GM19351 (cell line): ENCODE results near the gene DUS1L.

ENCODE experiments used
- ATAC-seq: cut with Tn5 transposase; IDR thresholded peaks from one replicate; pipeline ENCODE4 v1.9.1; 2021; ENCODE audit warnings: mild to moderate bottlenecking, moderate library complexity; ENCODE audit not compliant: unreplicated experiment

The DUS1L gene

DNA sequence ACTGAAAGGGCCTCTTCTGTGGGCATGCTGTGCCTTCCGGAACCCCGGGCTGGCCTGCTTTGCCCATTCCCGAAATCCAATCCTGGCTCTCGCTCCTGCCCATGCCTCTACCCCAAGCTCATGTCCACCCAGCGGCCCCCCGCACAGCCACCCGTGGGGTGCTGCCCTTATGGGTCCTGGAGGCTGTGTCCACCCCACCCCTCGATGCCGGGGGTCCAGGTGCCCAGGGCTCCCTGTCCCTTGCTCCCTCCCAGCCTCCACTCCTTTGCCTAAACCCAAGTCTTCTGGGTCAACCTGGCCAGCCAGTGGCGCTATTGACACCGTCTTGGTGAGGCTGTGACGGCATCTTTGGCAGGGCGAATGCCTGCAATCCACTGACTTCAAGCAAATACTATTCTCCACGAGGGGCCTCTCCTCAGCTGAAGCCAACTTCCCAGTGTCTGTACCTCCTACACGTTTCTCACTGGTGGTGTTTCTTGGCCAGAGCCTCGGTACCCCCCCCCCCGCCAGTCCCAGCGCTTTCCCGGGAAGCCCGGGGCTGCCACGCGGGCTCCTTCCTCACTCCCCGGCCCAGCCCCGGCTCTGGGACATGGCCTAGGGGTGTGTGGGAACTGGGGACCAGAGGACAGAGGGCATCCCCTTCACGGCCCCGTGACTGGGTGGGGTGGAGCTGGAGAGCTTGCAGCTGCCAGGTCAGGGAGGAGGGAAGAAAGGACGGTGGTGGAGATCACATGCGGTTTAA, 12.2 kb upstream of the DUS1L start:
- no peak for ATAC-seq

DNA sequence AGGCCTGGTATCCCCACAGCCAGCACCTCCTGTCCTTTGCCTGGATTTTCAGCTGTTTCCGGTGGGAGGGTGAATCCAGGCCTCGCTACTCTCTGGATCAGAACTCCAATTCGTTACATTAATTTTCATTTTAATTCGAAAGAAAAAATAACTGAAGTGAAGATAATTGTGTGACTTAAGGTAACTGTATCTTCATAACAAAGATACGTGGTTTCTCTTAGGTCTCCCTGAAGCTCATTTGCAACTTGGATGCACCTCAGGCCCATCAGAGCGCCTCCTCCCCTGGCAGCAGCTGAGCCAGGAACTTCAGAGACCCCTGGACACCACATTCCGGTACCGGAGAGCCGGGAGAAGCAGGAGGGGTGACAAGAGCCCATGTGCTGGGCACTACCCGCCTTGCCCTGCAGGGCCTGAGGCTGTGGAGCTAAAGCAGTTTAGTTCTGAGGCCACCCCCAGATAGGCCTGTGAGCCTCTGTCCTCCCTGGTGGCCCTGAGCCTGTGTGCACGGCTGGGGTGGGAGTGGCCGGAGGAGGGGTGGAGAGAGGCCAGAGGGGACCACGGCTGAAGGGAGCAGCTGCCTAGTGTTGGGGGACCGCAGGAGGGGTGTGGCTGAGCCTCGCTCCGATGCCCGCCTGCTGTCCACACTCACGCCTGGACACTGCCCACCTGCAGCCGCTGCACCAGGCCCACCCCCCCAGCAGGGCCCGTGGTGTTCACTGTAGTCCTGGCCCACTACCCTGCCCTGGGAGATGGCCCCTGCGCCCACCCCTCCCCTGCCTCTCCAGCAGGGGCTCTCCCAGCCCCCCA, 11.4 kb upstream of the DUS1L start:
- ATAC-seq = no peak

GRCh38 chr17:82076018-82076784, 10.6 kb upstream of the DUS1L start:
- no peak for ATAC-seq

GRCh38 chr17:82073446-82073845, 7.8 kb upstream of the DUS1L start:
- ATAC-seq = no peak

DNA sequence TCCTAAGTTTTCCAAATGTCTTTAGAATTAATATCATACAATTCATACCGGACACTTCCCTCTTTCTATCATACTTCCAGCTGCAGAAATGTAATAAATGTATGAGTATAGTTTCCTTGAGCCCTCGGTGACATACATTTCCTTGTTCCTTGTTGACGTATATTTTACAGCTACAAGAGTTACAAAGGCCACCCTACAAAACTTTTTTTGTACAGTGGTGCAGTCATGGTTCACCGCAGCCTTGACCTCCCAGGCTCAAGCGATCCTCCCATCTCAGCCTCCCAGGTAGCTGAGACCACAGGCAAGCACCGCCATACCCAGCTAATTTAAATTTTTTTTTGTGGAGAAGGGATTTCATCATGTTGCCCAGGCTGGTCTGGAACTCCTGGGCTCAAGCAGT, 7.2 kb upstream of the DUS1L start:
- no peak for ATAC-seq

- ATAC-seq = no peak
Measured at GRCh38 chr17:82070611-82071010, 5.0 kb upstream of the DUS1L start.

DNA sequence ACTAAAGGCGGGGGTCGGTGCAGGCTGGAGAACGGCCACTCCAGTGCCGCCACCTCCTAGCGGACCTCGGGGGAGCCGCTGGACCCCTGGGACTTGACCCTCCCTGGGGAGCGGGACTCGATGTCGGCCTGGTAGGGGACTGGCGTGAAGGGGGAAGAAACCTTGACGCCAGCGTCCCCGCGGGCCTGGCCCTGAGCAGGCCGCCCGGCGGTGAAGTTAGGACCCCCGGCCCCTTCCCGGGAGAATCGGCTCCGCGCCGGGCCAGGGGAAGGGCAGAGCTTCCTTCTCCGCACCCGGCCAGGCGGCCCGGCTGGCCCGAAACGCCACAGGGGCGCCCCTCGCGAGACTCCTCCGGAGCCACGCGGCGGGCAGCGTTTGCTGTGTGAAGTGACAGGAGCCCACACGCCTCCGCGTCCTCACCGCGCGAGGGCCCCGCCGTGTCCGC, 389 bp downstream of the DUS1L start:
- peak; percentile 28 for ATAC-seq

GRCh38 chr17:82064433-82065192, 991 bp downstream of the DUS1L start:
- ATAC-seq = no peak

GRCh38 chr17:82063424-82064415, 1.9 kb downstream of the DUS1L start:
- ATAC-seq = no peak

- no peak for ATAC-seq
Measured at GRCh38 chr17:82062984-82063368, 2.6 kb downstream of the DUS1L start.

DNA sequence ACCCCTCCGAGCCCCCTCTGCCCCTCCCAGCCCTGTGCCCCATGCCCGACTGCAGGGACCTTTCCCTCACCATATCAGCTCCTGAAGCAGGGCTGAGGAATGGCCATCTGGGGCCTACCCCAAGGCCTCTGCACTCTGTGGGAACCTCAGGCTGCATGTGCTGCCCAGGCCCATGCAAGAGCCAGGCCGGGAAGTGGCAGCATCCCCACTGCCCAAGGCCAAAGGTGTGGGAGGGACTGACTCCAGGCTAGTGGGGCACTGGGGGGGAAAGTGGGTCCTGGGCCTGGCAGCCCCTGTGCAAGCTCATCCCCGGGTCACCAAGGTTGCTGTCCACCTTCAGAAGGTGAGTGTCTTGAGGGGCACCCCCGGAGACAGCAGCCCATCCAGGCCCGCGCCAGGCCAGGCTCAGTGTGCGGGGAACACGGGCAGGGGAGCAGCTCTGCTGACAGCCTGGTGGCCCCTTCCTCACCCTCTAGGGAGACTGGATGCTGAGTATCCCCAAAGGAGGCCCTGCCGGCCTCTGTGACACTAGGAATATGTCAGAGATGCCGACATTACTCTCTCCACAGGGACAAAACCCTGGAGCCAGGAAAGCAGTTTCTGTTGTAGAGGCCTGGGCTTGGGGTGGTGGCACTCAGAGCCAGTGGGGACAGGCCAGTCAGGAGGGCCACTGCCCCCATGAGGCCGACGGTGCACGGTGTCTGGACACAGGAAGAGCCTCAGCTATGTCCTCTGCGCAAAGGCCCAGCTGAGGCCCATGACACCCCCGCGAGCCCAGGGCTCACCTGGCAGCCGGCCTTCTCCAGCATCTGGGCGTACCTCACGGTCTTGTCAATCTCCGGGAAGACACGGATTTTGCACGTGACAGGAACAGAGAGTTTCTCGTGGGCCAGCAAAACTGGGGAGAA, 3.3 kb downstream of the DUS1L start:
- no peak for ATAC-seq

DNA sequence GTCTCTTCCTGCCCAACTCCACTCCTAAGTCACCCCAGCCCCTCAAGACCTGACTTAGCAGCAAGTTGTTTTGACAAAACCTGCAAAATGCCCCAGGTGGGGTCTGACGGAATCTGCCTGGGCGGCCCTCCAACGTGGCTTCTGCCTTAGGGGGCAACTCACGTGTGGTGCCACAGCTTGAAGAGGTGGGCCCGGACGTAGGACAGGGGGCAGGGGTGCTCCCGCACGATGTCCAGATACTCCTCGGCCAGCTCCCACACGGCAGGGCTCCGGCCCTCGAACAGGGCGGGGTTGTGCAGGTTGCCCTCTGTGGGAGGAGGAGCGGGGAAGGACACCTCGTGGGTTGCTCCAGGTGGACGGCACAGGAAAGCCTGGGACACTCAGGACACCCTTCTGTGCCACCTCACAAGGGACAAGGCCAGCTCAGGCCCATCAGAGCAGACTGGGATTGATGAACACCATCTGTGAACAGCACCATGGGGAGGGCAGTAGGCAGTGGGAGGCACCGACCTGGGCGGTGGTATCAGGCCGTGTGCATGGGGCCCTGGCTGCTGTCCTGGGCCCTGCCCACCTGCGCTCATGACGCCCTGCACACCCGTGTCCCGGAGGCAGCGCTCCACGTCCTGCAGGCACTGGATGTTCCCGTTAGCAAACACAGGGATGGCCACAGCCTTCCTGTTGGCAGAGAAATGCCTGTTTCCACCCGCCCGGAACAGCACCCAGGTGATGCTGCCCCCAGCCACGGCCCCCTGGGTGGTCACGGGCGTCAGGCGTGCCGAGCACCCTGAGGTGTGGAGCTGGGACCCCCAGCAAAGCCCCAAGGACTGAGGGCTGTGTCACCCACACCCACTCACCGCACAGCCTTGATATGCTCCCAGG, 4.3 kb downstream of the DUS1L start:
- no peak for ATAC-seq

- ATAC-seq = no peak
Measured at GRCh38 chr17:82060614-82061013, 5.0 kb downstream of the DUS1L start.

DNA sequence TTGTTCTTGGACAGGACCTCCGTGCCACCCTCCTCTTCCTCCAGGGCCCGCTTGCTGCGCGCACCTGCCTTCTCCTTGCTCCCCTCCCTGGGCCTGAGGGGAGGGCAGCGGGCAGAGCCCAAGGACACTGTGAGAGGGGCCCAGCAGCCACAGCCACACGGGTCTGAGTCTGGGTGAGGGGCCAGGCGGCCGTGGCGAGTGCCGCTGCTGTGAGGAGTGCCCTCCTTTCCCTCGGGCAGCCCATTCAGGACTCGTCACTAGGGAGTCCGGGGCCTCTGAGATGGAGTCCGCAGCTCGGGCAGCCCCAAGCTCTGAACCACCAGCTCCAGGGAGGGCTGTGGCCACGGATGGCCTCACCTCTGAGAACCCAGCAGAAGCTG, 5.6 kb downstream of the DUS1L start:
- ATAC-seq = no peak

DNA sequence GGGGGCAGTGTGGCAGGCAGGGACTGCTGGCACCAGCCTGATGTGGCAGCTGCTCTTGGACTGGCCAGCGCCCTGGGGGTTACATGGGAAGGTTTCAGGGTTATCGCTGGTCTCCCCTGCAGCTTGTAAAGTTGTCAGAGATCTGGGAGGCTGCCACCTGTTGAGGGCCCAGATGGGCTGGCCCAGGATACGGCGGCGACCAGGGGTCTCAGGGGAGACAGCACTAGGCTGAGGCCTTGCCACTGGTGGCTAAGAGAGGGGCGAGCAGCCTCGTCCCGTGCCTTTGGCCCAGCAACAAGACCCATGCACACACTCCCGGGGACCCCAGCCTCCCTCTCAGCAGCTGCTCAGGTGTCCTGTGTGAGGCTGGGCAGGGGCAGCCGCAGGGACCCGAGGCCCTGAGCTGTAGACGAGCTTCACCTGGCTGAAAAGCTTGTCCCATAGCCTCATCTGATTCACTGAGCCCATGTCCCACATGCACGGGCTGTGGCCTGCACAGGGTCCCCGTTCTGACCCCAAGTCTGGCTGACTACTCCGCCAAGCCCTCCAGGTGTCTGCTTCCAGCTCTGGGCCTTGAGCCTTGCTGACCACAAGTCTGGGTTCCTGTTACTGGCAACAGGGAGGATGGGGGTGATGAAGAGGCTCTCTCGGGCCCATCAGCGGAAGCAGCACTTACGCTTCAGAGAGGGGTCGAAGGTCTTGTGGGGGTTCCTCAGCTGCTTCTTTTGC, 6.2 kb downstream of the DUS1L start:
- no peak for ATAC-seq

DNA sequence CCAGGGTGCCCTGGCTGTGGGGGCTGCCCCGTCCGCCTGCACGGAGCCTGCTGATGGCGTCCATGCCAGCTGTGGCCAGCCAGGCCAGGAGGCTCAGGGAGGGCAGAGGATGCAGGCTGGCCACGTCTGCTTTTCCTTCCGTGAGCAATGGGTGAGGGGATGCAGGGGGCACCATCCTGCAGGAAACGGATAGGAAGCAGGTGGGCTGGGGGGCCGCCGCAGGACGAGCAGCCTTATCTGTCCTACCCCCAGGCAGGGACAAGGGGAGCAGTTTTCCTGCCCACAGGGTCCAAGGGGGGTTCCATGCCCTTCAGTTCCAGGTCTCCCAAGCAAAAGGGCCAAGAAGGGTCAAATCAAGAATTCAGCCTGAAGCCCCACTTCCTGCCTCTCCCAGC, 6.8 kb downstream of the DUS1L start:
- ATAC-seq = no peak

- ATAC-seq = no peak
Measured at GRCh38 chr17:82058230-82058854, 7.3 kb downstream of the DUS1L start.
